Measurements from ENCODE around the gene PXDN.

- TF ChIP-seq, protein P1, sequence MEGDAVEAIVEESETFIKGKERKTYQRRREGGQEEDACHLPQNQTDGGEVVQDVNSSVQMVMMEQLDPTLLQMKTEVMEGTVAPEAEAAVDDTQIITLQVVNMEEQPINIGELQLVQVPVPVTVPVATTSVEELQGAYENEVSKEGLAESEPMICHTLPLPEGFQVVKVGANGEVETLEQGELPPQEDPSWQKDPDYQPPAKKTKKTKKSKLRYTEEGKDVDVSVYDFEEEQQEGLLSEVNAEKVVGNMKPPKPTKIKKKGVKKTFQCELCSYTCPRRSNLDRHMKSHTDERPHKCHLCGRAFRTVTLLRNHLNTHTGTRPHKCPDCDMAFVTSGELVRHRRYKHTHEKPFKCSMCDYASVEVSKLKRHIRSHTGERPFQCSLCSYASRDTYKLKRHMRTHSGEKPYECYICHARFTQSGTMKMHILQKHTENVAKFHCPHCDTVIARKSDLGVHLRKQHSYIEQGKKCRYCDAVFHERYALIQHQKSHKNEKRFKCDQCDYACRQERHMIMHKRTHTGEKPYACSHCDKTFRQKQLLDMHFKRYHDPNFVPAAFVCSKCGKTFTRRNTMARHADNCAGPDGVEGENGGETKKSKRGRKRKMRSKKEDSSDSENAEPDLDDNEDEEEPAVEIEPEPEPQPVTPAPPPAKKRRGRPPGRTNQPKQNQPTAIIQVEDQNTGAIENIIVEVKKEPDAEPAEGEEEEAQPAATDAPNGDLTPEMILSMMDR (IDR thresholded peaks at IDR 0.05): no peak
- no peak for TF ChIP-seq POLR2A (IDR thresholded peaks at IDR 0.05)
Measured at GRCh38 chr2:1754046-1754445, 9.7 kb upstream of the PXDN start.

Data from suprapubic skin (tissue), 3 donors.